Nephron (organoid): Measurements from ENCODE around the gene CGN.

ENCODE experiments used
- H3K27ac Mint-ChIP-seq, 3 experiments: 2 replicates each; pipeline ENCODE4 v1.8.0; 2020; ENCODE audit warnings: mixed read lengths in 3 of 3, mild to moderate bottlenecking in 2 of 3, moderate library complexity in 1 of 3
- H3K27me3 Mint-ChIP-seq: 2 replicates; pipeline ENCODE4 v1.8.0; 2021; ENCODE audit warnings: low read depth, mild to moderate bottlenecking, moderate library complexity, mixed read lengths
- H3K36me3 Mint-ChIP-seq: 2 replicates; pipeline ENCODE4 v1.8.0; 2020; ENCODE audit warnings: low read depth, mixed read lengths
- H3K4me1 Mint-ChIP-seq: 2 replicates; pipeline ENCODE4 v1.8.0; 2020; ENCODE audit warnings: mixed read lengths
- H3K4me3 Mint-ChIP-seq, 3 experiments: 2 replicates each; pipeline ENCODE4 v1.8.0; 2020; ENCODE audit warnings: mild to moderate bottlenecking in 3 of 3, mixed read lengths in 3 of 3, moderate library complexity in 2 of 3
- H3K9me3 Mint-ChIP-seq: 2 replicates; pipeline ENCODE4 v1.8.0; 2020; ENCODE audit warnings: mixed read lengths
- CTCF ChIP-seq, 3 experiments: fragments of 200-600 bp; sonication (generic); IDR thresholded peaks; one replicate each; pipeline ENCODE4 v1.5.0; 2021; ENCODE audit warnings: antibody characterized with exemption in 3 of 3; ENCODE audit not compliant: unreplicated experiment in 3 of 3

CGN gene

GRCh38 chr1:151502859-151503780 is 8.1 kb upstream of the CGN start:
- peaks cover 29% of the 10 kb centered on the region for H3K27me3 Mint-ChIP-seq
- no peaks in the 10 kb centered on the region for H3K9me3 Mint-ChIP-seq
- no peak for TF ChIP-seq CTCF (IDR thresholded peaks at IDR 0.05; ENCODE audit: unreplicated experiment in 3 of 3)
- no peaks in the 10 kb centered on the region for H3K36me3 Mint-ChIP-seq
- H3K4me1 Mint-ChIP-seq: no peaks in the 10 kb centered on the region
- no peak overlapping the region for H3K27ac Mint-ChIP-seq
- no peak overlapping the region for H3K4me3 Mint-ChIP-seq

DNA sequence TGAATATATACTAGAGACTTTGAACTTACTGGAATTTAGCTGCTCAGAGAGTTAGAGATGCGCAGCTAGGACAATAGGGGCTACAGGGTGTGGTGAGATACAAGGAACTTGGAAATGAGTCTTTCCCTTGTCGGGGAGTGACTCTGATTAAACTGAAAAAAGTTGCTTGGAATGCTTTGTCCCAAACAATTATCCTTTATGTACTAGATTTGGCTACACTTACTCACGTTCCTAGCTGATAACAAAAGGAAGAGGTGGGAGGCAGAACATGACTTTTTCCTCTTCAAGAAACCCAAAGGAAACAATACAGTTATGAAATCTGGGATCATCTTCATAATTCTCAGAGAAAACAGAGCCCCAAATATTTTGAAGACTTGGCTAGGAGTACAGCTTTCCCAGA is 6.9 kb upstream of the CGN start:
- Mint-ChIP-seq H3K27ac (no peak overlapping the region), H3K27me3 (peaks cover 27% of the 10 kb centered on the region), H3K4me1 (no peaks in the 10 kb centered on the region), H3K36me3 (no peaks in the 10 kb centered on the region), H3K4me3 (no peak overlapping the region), H3K9me3 (no peaks in the 10 kb centered on the region)
- TF ChIP-seq CTCF (IDR thresholded peaks at IDR 0.05; ENCODE audit: unreplicated experiment in 3 of 3): no peak

DNA sequence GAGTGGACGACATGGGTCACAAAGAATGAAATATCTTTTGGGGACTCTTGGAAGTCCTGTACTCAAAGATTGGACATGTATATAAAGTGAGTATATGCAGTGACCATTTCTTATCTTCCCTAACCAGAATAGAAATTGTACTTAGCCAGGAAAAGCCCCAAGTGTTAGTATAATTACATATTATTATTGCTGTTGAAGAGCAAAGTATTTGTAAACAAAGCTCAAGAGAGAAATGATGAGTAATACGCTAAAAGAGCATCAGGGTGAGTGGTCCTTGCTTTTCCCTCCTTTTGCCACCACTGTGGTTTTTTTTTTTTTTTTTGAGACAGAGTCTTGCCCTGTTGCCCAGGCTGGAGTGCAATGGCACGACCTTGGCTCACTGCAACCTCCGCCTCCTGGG is 6.4 kb upstream of the CGN start:
- Mint-ChIP-seq H3K9me3 (no peaks in the 10 kb centered on the region), H3K4me3 (no peak overlapping the region), H3K27ac (no peak overlapping the region), H3K27me3 (peaks cover 27% of the 10 kb centered on the region), H3K36me3 (no peaks in the 10 kb centered on the region), H3K4me1 (no peaks in the 10 kb centered on the region)
- TF ChIP-seq CTCF (IDR thresholded peaks at IDR 0.05; ENCODE audit: unreplicated experiment in 3 of 3): no peak

GRCh38 chr1:151508833-151509232 is 2.4 kb upstream of the CGN start:
- no peaks in the 10 kb centered on the region for H3K36me3 Mint-ChIP-seq
- H3K9me3 Mint-ChIP-seq: no peaks in the 10 kb centered on the region
- H3K4me1 Mint-ChIP-seq: peaks cover 16% of the 10 kb centered on the region
- no peak overlapping the region for H3K27ac Mint-ChIP-seq
- peak overlapping the region in 2 of 3 experiments; percentile 47 to 65 for H3K4me3 Mint-ChIP-seq
- peaks cover 60% of the 10 kb centered on the region for H3K27me3 Mint-ChIP-seq
- no peak for TF ChIP-seq CTCF (IDR thresholded peaks at IDR 0.05; ENCODE audit: unreplicated experiment in 3 of 3)

- peaks cover 16% of the 10 kb centered on the region for H3K4me1 Mint-ChIP-seq
- H3K36me3 Mint-ChIP-seq: no peaks in the 10 kb centered on the region
- H3K27ac Mint-ChIP-seq: peak overlapping the region in 1 of 3 experiments; percentile 94
- no peak for TF ChIP-seq CTCF (IDR thresholded peaks at IDR 0.05; ENCODE audit: unreplicated experiment in 3 of 3)
- H3K9me3 Mint-ChIP-seq: no peaks in the 10 kb centered on the region
- peaks cover 64% of the 10 kb centered on the region for H3K27me3 Mint-ChIP-seq
- peak overlapping the region; percentile 30 to 65 (median 47) for H3K4me3 Mint-ChIP-seq
Observed at GRCh38 chr1:151509350-151510019, 1.7 kb upstream of the CGN start.
